ENCODE measurements around the gene IGF1R.
A peak's percentile ranks its signal among the peaks of the same experiment; 100 is the strongest.

IGF1R gene

DNA sequence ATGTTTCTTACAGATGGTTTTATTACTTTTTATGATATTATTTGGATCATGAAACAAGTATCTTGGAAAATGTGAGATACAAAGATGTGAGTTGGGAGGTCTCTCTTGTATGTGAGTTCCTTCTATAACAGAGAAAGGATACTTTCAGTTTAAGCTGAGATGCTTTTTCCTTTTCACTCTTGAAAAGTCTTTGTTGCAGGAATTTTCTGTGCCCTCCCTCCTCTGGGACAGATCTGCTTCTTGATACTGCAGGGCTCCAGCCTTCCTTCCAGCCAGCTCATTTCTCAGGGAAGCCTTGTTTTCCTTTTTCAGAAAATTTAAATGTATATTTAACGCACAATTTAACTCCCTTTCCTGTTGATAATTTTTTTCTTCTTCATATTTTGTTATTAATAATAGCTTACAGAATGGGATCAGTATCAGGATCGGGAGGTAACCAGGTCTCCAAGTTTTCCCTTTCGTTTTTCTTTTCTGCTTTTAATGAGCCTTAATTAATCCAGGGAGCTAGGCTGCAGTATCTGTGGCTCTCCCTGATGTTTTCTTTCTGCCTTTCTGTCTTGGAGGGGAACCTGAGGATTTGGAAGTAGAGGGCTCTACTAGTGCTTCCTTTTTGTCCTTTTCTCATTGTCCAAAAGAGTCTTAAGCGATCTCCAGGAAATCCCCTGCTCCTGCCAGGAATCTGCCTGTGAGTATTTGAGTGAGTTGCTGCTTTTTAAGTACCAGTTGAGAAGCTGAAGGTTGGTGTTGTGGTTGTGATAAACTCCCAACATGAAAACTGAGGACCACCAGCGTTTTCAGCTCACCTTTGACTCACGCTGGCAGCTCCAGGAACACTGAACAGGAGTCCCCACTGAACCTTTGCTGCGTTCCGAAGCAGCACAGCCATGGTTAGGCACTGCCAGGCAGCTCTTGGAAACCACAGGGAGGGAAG lies 105.7 kb downstream of the IGF1R start:
- no peak for DNase-seq

GRCh38 chr15:98754657-98755022 lies 106.3 kb downstream of the IGF1R start:
- no peak for DNase-seq

GRCh38 chr15:98755138-98755537 lies 106.8 kb downstream of the IGF1R start:
- no peak for DNase-seq

- no peak for DNase-seq
Measured at GRCh38 chr15:98755781-98756180, 107.4 kb downstream of the IGF1R start.

DNA sequence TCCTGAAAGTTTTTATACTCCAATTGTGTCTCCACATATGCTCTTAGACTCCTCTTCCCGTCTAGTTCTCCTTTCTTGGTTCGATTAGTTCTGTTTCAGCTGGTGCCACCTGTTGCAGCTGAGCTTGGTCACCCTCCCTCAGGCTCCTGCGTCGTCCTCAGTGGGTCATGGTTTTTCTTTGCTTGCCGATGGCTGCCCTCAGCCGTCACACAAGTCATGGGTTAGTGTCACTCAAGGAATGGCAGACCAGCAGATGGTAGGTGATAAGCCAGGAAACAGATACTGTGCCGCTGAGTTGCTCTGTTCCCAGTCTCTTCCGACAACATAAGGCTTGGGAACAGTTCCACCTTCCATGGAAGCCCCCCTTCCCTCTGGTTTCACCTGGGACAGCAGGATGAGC lies 109.9 kb downstream of the IGF1R start:
- no peak for DNase-seq

GRCh38 chr15:98759277-98759676 lies 110.9 kb downstream of the IGF1R start:
- no peak for DNase-seq

GRCh38 chr15:98760112-98760826 lies 111.9 kb downstream of the IGF1R start:
- DNase-seq, result no peak

DNA sequence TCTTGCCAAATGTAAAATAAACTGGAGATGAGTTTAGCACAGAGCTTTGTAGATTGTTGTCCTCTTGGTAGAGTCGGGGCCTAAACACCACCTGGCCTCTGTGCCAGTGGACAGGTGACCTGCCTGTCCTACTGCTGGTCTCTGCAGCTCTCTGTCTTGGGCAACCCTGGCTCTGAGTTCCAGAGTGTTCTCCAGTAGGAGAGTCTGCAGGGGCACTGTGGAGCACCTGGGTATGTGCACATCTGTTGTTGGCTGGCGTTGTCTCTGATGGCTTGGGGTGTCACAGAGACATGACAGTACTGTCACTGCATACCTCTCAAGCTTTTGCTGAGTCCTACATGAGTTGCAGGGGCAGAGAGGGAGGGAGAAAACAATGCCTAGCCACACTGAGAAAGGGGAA lies 112.6 kb downstream of the IGF1R start:
- no peak for DNase-seq

DNA sequence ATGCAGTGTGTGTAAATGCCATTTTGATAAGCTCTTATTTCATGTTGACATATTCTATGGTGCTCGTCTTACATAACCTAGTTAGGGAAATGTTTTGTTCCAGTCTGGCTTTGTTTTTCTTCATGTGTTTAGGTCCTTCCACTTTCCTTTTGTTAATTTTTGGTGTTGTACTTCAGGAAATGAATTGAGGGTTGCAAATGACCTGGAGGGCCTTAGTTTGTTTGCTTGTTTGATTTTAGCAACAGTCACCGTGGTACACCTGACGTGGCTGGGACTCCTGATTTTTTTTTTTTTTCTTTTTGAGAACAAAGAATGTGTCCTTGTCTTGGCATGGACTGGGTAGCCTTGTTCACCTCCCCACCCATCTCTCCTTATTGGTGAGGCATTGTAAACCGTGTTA lies 114.8 kb downstream of the IGF1R start:
- DNase-seq, result no peak

- DNase-seq, result no peak
Measured at GRCh38 chr15:98764291-98764690, 116.0 kb downstream of the IGF1R start.

GRCh38 chr15:98765610-98766009 lies 117.3 kb downstream of the IGF1R start:
- DNase-seq, result no peak

DNA sequence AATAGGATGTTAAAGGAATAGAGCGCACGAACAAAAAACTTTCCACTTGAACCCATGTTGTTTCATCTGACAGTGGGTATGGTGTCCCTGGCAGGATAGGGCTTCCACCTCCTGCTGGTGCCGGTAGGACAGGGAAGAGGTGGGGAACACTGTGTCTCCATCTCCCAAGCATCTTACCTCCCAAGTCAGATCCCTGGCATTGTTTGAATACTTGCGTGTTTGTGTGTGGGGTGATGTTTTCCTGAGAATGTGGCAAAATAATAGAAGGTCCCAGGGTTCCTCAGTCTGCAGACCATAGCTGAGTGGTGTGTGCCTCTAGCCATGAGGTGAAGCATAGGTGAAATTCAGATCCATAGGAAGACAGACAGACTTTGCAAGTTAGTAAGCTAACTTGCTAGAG lies 119.4 kb downstream of the IGF1R start:
- DNase-seq, result no peak

- DNase-seq, result no peak
Measured at GRCh38 chr15:98769867-98770266, 121.5 kb downstream of the IGF1R start.

GRCh38 chr15:98770984-98771383 lies 122.6 kb downstream of the IGF1R start:
- no peak for DNase-seq

GRCh38 chr15:98771541-98771940 lies 123.2 kb downstream of the IGF1R start:
- no peak for DNase-seq

- DNase-seq, result no peak
Measured at GRCh38 chr15:98772895-98773294, 124.6 kb downstream of the IGF1R start.

DNA sequence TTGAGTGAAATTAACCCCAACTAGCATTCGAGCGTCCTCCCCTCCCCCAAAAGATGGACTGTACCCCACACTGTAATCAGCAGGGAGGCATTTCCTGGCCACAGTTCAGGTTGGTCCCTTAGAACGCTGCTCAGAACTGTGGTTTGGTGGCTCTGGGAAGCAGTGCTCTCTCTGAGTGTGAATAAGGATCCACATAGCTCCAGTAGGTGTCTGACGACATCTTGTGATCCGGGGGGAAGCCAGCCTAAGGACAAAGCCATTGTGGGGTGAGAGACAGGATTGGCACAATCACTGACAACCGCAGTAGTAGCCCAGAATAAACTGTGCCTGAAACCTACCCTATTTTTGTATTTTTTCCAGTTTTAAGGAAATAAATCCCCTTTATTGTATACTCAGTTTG lies 125.3 kb downstream of the IGF1R start:
- no peak for DNase-seq

DNA sequence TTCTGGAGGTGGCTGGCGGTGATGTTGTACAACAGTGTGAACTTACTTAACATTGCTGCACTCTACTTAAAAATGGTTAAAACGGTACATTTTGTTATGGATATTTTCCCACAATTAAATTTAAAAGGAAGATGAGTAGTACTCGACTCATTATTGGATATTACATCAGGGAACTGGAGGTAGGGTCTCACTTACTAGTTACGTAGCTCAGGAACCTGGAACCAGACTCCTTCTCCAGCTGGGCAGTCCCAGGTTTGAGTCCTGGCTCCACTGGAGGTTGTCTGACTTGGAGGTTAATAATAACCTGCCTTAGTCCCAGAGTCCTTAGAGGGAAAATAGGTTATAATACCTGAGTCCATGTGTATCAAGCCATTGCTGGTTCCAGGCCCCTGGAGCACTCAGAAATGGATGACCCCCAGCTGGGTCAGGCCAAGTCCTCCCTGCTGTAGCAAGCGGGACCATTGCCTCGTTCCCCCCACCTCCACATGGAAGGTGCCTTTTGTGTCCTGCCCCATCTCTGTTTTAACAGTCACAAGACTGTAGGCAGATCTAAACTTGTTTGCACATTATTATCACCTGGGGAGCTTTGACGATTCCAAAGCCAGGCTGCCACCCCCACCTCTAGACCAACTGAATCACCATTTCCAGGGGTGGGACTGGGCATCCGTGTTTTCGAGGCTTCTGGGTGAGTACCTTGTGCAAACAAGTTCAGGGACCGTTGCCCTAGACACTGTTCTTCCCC lies 126.6 kb downstream of the IGF1R start:
- no peak for DNase-seq

DNA sequence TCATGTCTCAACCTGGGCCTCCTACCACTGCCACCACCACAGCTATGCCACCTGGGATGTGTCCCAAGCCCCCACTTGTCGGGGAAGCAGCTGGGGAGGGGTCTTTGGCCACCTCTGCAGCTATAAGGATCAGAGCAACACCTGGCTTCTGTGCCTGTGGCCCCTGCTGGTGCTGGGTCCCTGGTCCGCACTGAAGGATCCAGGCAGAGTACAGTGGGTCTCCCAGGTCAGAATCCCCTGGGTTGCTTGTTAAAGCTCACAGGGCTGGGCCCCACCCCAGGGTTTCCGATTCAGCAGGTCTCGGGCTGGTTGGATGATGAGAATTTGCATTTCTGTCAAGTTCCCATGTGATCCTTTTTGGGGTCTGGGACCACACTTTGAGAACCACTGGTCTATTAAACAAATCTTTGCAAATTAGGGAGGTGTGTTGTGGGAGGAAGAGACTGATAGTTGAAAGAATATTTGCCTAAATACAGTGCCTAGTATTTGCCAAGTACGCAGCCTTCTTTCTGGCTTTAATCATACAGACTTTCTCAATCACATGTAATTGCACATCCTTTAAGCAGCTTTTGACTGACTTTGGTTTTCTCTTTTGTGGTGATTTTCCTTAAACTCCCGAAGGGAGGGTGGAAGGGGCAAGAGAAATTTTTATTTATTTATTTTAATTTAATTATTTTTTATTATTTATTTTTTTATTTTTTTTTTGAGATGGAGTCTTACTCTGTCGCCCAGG lies 127.3 kb downstream of the IGF1R start:
- DNase-seq, result no peak

GRCh38 chr15:98776607-98777281 lies 128.4 kb downstream of the IGF1R start:
- peak; percentile 10 for DNase-seq

DNA sequence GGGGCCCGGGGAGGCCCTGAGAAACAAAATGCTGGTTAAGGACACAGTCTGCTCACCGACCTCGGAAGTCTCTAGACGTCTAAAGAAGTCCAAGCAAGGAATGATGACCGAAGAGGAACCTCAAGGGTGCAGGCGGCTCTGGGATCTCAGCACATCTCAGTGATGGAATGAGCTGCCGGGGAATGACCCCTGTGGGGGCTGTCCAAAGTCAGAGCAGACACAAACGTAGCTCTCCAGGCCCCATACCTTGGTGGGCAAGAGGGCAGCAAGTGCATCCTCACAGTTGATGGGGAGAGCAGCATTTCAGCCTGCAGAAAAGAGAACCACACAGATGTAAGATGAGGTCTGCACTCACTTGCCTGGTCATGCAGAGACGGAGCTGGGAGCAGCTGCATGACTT lies 129.1 kb downstream of the IGF1R start:
- no peak for DNase-seq

GRCh38 chr15:98778263-98778959 lies 130.1 kb downstream of the IGF1R start:
- no peak for DNase-seq
